GM21360 (cell line): ENCODE measurements around the gene CFAP300.

ENCODE experiments used
- ATAC-seq: cut with Tn5 transposase; IDR thresholded peaks from one replicate; pipeline ENCODE4 v1.9.1; 2021; ENCODE audit warnings: mild to moderate bottlenecking, moderate library complexity; ENCODE audit not compliant: unreplicated experiment

Gene CFAP300

GRCh38 chr11:102047305-102047924, at the start of gene CFAP300:
CFAP300 (plus strand) TSS chr11:102047437; CDS start chr11:102047471, 34 bp downstream.
- peak; percentile 59 for ATAC-seq

- no peak for ATAC-seq
Observed at GRCh38 chr11:102001657-102002338, 45.4 kb upstream of the CFAP300 start.

- no peak for ATAC-seq
Observed at GRCh38 chr11:102004220-102004619, 43.0 kb upstream of the CFAP300 start.

- no peak for ATAC-seq
Observed at GRCh38 chr11:102005306-102005705, 41.9 kb upstream of the CFAP300 start.

- no peak for ATAC-seq
Observed at GRCh38 chr11:102006835-102007566, 40.2 kb upstream of the CFAP300 start.

GRCh38 chr11:102007567-102008437, 39.4 kb upstream of the CFAP300 start:
- ATAC-seq, result peak; percentile 59

GRCh38 chr11:102010776-102011494, 36.3 kb upstream of the CFAP300 start:
- ATAC-seq, result no peak

- ATAC-seq, result no peak
Observed at GRCh38 chr11:102012946-102013345, 34.3 kb upstream of the CFAP300 start.

- ATAC-seq, result no peak
Observed at GRCh38 chr11:102014756-102015155, 32.5 kb upstream of the CFAP300 start.

GRCh38 chr11:102017026-102017425, 30.2 kb upstream of the CFAP300 start:
- no peak for ATAC-seq

GRCh38 chr11:102026217-102026616, 21.0 kb upstream of the CFAP300 start:
- no peak for ATAC-seq

GRCh38 chr11:102026959-102027358, 20.3 kb upstream of the CFAP300 start:
- no peak for ATAC-seq

GRCh38 chr11:102036757-102037156, 10.5 kb upstream of the CFAP300 start:
- no peak for ATAC-seq

- no peak for ATAC-seq
Observed at GRCh38 chr11:102046841-102047240, 396 bp upstream of the CFAP300 start.

- no peak for ATAC-seq
Observed at GRCh38 chr11:102050927-102051575, 3.8 kb downstream of the CFAP300 start.

- ATAC-seq, result no peak
Observed at GRCh38 chr11:102061276-102061675, 14.0 kb downstream of the CFAP300 start.

GRCh38 chr11:102062106-102062505, 14.9 kb downstream of the CFAP300 start:
- no peak for ATAC-seq

- no peak for ATAC-seq
Observed at GRCh38 chr11:102064316-102064715, 17.1 kb downstream of the CFAP300 start.

- ATAC-seq, result no peak
Observed at GRCh38 chr11:102070766-102071165, 23.5 kb downstream of the CFAP300 start.
